Measurements from ENCODE around the gene BTBD9. TPM values are rescaled to one million over a fixed set of nuclear protein-coding genes. Genes with fewer than 3 reads are reported as not detected.

Gene BTBD9
- total and polyA plus RNA-seq, 2 of the 13 experiments (the other 11 are each of a cell fraction or from before 2014, with no cell fraction given): 1.2 to 3.0 TPM

GRCh38 chr6:38118791-38119365, 520.9 kb downstream of the BTBD9 start:
- CTCF ChIA-PET (ENCODE audit: low intra/inter-chr PET ratio, low total read pairs): no interaction called here
- Histone ChIP-seq H3K36me3 (replicated peaks in 1 of 2; ENCODE audit: control insufficient read depth in 1 of 2, insufficient read depth in 2 of 2, low read length in 2 of 2) (peaks cover 11 to 40% of the 10 kb centered on the region in 2 experiments), H3K4me1 (ENCODE audit: insufficient read depth, low read length) (no peaks in the 10 kb centered on the region), H3K27ac (ENCODE audit: extremely low read length, insufficient read depth, low read length) (no peak overlapping the region), H3K4me2 (ENCODE audit: low read depth, low read length) (no peak overlapping the region), H3K79me2 (ENCODE audit: insufficient read depth, low read length) (no peaks in the 10 kb centered on the region), H4K20me1 (ENCODE audit: insufficient read depth, low read length) (no peaks in the 10 kb centered on the region), H3K9me3 (ENCODE audit: low read length) (no peaks in the 10 kb centered on the region), H3K9ac (ENCODE audit: insufficient read depth, low read depth, low read length) (no peak overlapping the region), H3K4me3 (replicated peaks in 1 of 3; ENCODE audit: insufficient read depth in 1 of 3, low read depth in 2 of 3, low read length in 3 of 3) (no peak overlapping the region), H3K27me3 (ENCODE audit: control insufficient read depth in 1 of 2, insufficient read depth in 2 of 2, low read length in 2 of 2) (no peaks in the 10 kb centered on the region), H2AFZ (ENCODE audit: low read length) (no peak overlapping the region)
- POLR2A ChIA-PET: interaction anchor here (0.7 kb wide), 1 partner anchor 315 kb away, joined by 3 read pairs; no protein-coding TSS in a partner anchor
- intact Hi-C loops (cut with micrococcal nuclease; ENCODE audit: unreplicated experiment): no loop called here
- no peak for FAIRE-seq
- WGBS (ENCODE audit: low lambda C conversion rate): 96% methylated on average over 2 of the region's 2 CpGs
- no peak for DNase-seq (ENCODE audit: low spot score)
- in situ Hi-C loops (cut with HindIII; ENCODE audit: extremely low pct_ligation_motif_present, low pct_unique_long_range_greater_than_20kb): no loop called here
- BruUV-seq (replicated peaks): no TSS peak
- no peak for ATAC-seq
- TF ChIP-seq MAZ (IDR thresholded peaks at IDR 0.05; ENCODE audit: borderline replicate concordance, low read depth, low read length) (no peak), MAZ (CRISPR knock-in tag; IDR thresholded peaks at IDR 0.05; ENCODE audit: low read depth) (no peak), NKX3-1 (CRISPR knock-in tag; IDR thresholded peaks at IDR 0.05) (no peak), THAP11 (CRISPR knock-in tag; IDR thresholded peaks at IDR 0.05) (no peak), SIN3B (IDR thresholded peaks at IDR 0.05; ENCODE audit: low read length) (no peak), CEBPG (CRISPR knock-in tag; IDR thresholded peaks at IDR 0.05) (no peak), CEBPZ (IDR thresholded peaks at IDR 0.05; ENCODE audit: low read length) (no peak), ZNF296 (CRISPR knock-in tag; conservative IDR thresholded peaks at IDR 0.05) (no peak), POLR2AphosphoS2 (IDR thresholded peaks at IDR 0.05; ENCODE audit: low read depth, low read length) (no peak), ZNF407 (CRISPR knock-in tag; IDR thresholded peaks at IDR 0.05; ENCODE audit: not compliant biosample characterization) (no peak), RFX1 (IDR thresholded peaks at IDR 0.05) (no peak), ZNF576 (CRISPR knock-in tag; IDR thresholded peaks at IDR 0.05) (no peak), RAD21 (CRISPR knock-in tag; IDR thresholded peaks at IDR 0.05) (no peak)
